ENCODE results near the gene ANKRD13A. TPM values are rescaled to one million over a fixed set of nuclear protein-coding genes. Genes with fewer than 3 reads are reported as not detected.
A peak's percentile ranks its signal among the peaks of the same experiment; 100 is the strongest.

The ANKRD13A gene
- total and polyA plus RNA-seq, 5 donors from 2014 or later: 36.6 to 71.0 (median 41.8) TPM

- no peaks in the 10 kb centered on the region for H3K9me3 Mint-ChIP-seq
- H3K4me3 Mint-ChIP-seq: peak overlapping the region; percentile 93 to 98 (median 98)
- H3K36me3 Mint-ChIP-seq: peaks cover 15% of the 10 kb centered on the region
- Histone ChIP-seq H3K27ac (ENCODE audit: insufficient read depth, low read length, poor library complexity, severe bottlenecking) (peak overlapping the region; percentile 88), H3K4me3 (ENCODE audit: low read depth, low read length) (peak overlapping the region; percentile 99), H3K36me3 (ENCODE audit: control insufficient read depth, insufficient read depth, low read length) (peaks cover 22% of the 10 kb centered on the region), H3K4me1 (ENCODE audit: control insufficient read depth, insufficient read depth, low read length, poor library complexity, severe bottlenecking) (peaks cover 45% of the 10 kb centered on the region), H3K27me3 (ENCODE audit: control insufficient read depth, insufficient read depth, low read length) (no peaks in the 10 kb centered on the region), H3K9me3 (ENCODE audit: control insufficient read depth in 2 of 2, low read length in 2 of 2) (no peaks in the 10 kb centered on the region)
- peak overlapping the region; percentile 96 to 97 (median 96) for H3K27ac Mint-ChIP-seq
- H3K4me1 Mint-ChIP-seq: peaks cover 27 to 79% (median 51%) of the 10 kb centered on the region in 4 donors
- no peaks in the 10 kb centered on the region for H3K27me3 Mint-ChIP-seq
- ATAC-seq (ENCODE audit: low read depth in 2 of 2): peak in 1 of 2 donors; percentile 19
- peak in 1 of 3 donors; percentile 57 for DNase-seq
Measured at GRCh38 chr12:109994401-109995175, 4.6 kb upstream of the ANKRD13A start.

GRCh38 chr12:109995361-109995685 is 3.9 kb upstream of the ANKRD13A start:
- Mint-ChIP-seq H3K36me3 (peaks cover 11% of the 10 kb centered on the region), H3K4me1 (peaks cover 27 to 79% (median 51%) of the 10 kb centered on the region in 4 donors), H3K4me3 (peak overlapping the region; percentile 93 to 98 (median 98)), H3K9me3 (no peaks in the 10 kb centered on the region), H3K27me3 (no peaks in the 10 kb centered on the region), H3K27ac (peak overlapping the region; percentile 96 to 97 (median 96))
- no peak for DNase-seq
- Histone ChIP-seq H3K36me3 (ENCODE audit: control insufficient read depth, insufficient read depth, low read length) (peaks cover 15% of the 10 kb centered on the region), H3K9me3 (ENCODE audit: control insufficient read depth in 2 of 2, low read length in 2 of 2) (no peaks in the 10 kb centered on the region), H3K27ac (ENCODE audit: insufficient read depth, low read length, poor library complexity, severe bottlenecking) (peak overlapping the region; percentile 88), H3K4me1 (ENCODE audit: control insufficient read depth, insufficient read depth, low read length, poor library complexity, severe bottlenecking) (peaks cover 46% of the 10 kb centered on the region), H3K4me3 (ENCODE audit: low read depth, low read length) (peak overlapping the region; percentile 99), H3K27me3 (ENCODE audit: control insufficient read depth, insufficient read depth, low read length) (no peaks in the 10 kb centered on the region)
- no peak for ATAC-seq (ENCODE audit: low read depth in 2 of 2)

- Mint-ChIP-seq H3K4me1 (peaks cover 28 to 79% (median 54%) of the 10 kb centered on the region in 4 donors), H3K4me3 (peak within 1 kb of the TSS; percentile 93 to 99 (median 98)), H3K9me3 (no peaks in the 10 kb centered on the region), H3K27ac (peak within 1 kb of the TSS; percentile 96 to 97 (median 96)), H3K27me3 (no peaks in the 10 kb centered on the region), H3K36me3 (peaks cover 7% of the 10 kb centered on the region)
- ATAC-seq (ENCODE audit: low read depth in 2 of 2) (peak; percentile 78), DNase-seq (peak; percentile 92 to 98 (median 93))
- Histone ChIP-seq H3K9me3 (ENCODE audit: control insufficient read depth in 2 of 2, low read length in 2 of 2) (no peaks in the 10 kb centered on the region), H3K4me1 (ENCODE audit: control insufficient read depth, insufficient read depth, low read length, poor library complexity, severe bottlenecking) (peaks cover 49% of the 10 kb centered on the region), H3K36me3 (ENCODE audit: control insufficient read depth, insufficient read depth, low read length) (peaks cover 9% of the 10 kb centered on the region), H3K27me3 (ENCODE audit: control insufficient read depth, insufficient read depth, low read length) (no peaks in the 10 kb centered on the region), H3K4me3 (ENCODE audit: low read depth, low read length) (peak within 1 kb of the TSS; percentile 99), H3K27ac (ENCODE audit: insufficient read depth, low read length, poor library complexity, severe bottlenecking) (peak within 1 kb of the TSS; percentile 88)
Measured at GRCh38 chr12:109995686-109996482, 3.3 kb upstream of the ANKRD13A start, which contains the start of gene GIT2. Gene GIT2, minus strand, starts transcription at chr12:109996368. Its CDS starts 144 bp downstream, at chr12:109996224.

GRCh38 chr12:109996483-109996853 is 2.8 kb upstream of the ANKRD13A start:
- Mint-ChIP-seq H3K9me3 (no peaks in the 10 kb centered on the region), H3K27ac (peak overlapping the region; percentile 89 to 96 (median 93)), H3K4me3 (peak overlapping the region; percentile 84 to 97 (median 92)), H3K36me3 (peaks cover 3% of the 10 kb centered on the region), H3K4me1 (peaks cover 28 to 80% (median 52%) of the 10 kb centered on the region in 4 donors), H3K27me3 (no peaks in the 10 kb centered on the region)
- peaks cover 55% of the 10 kb centered on the region for H3K4me1 ChIP-seq (ENCODE audit: control insufficient read depth, insufficient read depth, low read length, poor library complexity, severe bottlenecking)
- H3K4me3 ChIP-seq (ENCODE audit: low read depth, low read length): peak overlapping the region; percentile 94
- ATAC-seq (ENCODE audit: low read depth in 2 of 2) (no peak), DNase-seq (no peak)
- no peaks in the 10 kb centered on the region for H3K27me3 ChIP-seq (ENCODE audit: control insufficient read depth, insufficient read depth, low read length)
- no peaks in the 10 kb centered on the region for H3K9me3 ChIP-seq (ENCODE audit: control insufficient read depth in 2 of 2, low read length in 2 of 2)
- peak overlapping the region; percentile 88 for H3K27ac ChIP-seq (ENCODE audit: insufficient read depth, low read length, poor library complexity, severe bottlenecking)
- peaks cover 5% of the 10 kb centered on the region for H3K36me3 ChIP-seq (ENCODE audit: control insufficient read depth, insufficient read depth, low read length)

DNA sequence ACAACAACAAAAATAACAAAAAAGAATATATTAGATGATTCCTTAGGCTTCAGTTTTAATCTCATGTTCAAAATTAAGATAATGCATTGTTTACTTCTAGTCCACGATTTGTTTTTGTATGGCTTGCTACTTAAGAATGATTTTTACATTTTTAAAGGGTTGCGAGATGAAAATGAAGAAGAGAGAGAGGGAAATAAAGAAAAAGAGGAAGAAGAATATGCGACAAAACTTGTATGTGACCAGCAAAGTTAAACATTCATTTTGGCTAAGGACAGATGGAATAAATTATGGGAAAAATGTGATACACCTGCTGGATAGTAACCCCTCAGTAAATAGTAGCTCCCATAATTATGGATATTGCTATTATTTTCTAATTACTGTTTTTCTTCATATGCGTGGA is 1.8 kb upstream of the ANKRD13A start:
- Mint-ChIP-seq H3K36me3 (no peaks in the 10 kb centered on the region), H3K9me3 (no peaks in the 10 kb centered on the region), H3K27me3 (no peaks in the 10 kb centered on the region), H3K27ac (peak overlapping the region; percentile 2 to 97 (median 76)), H3K4me3 (peak overlapping the region; percentile 90 to 99 (median 94)), H3K4me1 (peaks cover 27 to 82% (median 55%) of the 10 kb centered on the region in 4 donors)
- DNase-seq (no peak), ATAC-seq (ENCODE audit: low read depth in 2 of 2) (no peak)
- H3K27me3 ChIP-seq (ENCODE audit: control insufficient read depth, insufficient read depth, low read length): no peaks in the 10 kb centered on the region
- no peaks in the 10 kb centered on the region for H3K36me3 ChIP-seq (ENCODE audit: control insufficient read depth, insufficient read depth, low read length)
- H3K9me3 ChIP-seq (ENCODE audit: control insufficient read depth in 2 of 2, low read length in 2 of 2): no peaks in the 10 kb centered on the region
- H3K4me1 ChIP-seq (ENCODE audit: control insufficient read depth, insufficient read depth, low read length, poor library complexity, severe bottlenecking): peaks cover 59% of the 10 kb centered on the region
- H3K4me3 ChIP-seq (ENCODE audit: low read depth, low read length): no peak overlapping the region
- no peak overlapping the region for H3K27ac ChIP-seq (ENCODE audit: insufficient read depth, low read length, poor library complexity, severe bottlenecking)

DNA sequence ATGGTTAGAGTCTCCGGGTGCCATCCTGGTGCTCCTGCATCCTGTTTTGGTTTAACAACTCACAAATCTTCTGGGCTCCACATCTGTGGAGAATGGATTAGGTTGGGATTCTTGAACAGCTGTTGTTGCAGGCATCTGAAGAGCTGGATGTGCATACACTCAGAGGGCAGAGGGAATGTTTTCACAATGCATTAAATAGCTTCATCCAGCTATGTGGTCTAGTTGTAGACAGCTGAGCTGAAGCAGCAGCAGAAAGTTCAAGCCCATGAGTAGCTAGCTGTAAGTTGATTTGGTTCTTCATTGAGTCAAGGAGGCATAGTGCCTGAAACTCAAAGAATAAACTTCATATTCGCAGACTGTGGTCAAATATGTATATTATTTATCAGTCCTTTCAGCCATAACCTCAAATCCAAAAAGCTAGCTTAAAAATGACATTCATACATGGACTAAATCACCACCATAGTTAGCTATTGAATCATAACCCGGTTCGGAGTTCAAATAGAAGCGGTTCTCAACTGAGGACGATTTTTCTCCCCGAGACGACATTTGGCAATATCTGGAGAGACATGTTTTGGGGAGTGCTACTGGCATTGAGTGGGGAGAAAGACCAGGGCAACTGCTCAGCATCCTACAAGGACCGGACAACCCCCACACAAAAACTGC is 858 bp upstream of the ANKRD13A start:
- no peaks in the 10 kb centered on the region for H3K9me3 ChIP-seq (ENCODE audit: control insufficient read depth in 2 of 2, low read length in 2 of 2)
- DNase-seq: peak in 1 of 3 donors; percentile 17
- Mint-ChIP-seq H3K9me3 (no peaks in the 10 kb centered on the region), H3K4me3 (peak overlapping the region; percentile 86 to 99 (median 94)), H3K27ac (peak overlapping the region; percentile 97 to 99 (median 99)), H3K27me3 (no peaks in the 10 kb centered on the region), H3K36me3 (no peaks in the 10 kb centered on the region), H3K4me1 (peaks cover 27 to 84% (median 58%) of the 10 kb centered on the region in 4 donors)
- peak overlapping the region; percentile 66 for H3K27ac ChIP-seq (ENCODE audit: insufficient read depth, low read length, poor library complexity, severe bottlenecking)
- no peak for ATAC-seq (ENCODE audit: low read depth in 2 of 2)
- peaks cover 52% of the 10 kb centered on the region for H3K4me1 ChIP-seq (ENCODE audit: control insufficient read depth, insufficient read depth, low read length, poor library complexity, severe bottlenecking)
- no peaks in the 10 kb centered on the region for H3K27me3 ChIP-seq (ENCODE audit: control insufficient read depth, insufficient read depth, low read length)
- peak overlapping the region; percentile 90 for H3K4me3 ChIP-seq (ENCODE audit: low read depth, low read length)
- peaks cover 7% of the 10 kb centered on the region for H3K36me3 ChIP-seq (ENCODE audit: control insufficient read depth, insufficient read depth, low read length)

DNA sequence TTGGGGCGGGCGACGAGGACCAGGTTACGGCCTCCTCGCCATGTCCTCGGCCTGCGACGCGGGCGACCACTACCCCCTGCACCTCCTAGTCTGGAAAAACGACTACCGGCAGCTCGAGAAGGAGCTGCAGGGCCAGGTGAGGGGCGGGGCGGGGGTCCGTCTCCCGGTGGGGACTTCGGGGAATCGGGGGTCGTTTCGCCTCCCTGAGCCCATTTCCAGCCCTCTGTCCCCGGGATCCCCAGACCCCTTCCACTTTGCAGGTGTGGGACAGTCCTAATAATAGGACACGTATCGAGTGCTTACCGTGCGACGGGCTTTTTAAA is 380 bp downstream of the ANKRD13A start:
- H3K4me3 Mint-ChIP-seq: peak overlapping the region; percentile 98 to 100 (median 99)
- H3K9me3 Mint-ChIP-seq: no peaks in the 10 kb centered on the region
- peaks cover 21 to 84% (median 58%) of the 10 kb centered on the region in 4 donors for H3K4me1 Mint-ChIP-seq
- H3K4me1 ChIP-seq (ENCODE audit: control insufficient read depth, insufficient read depth, low read length, poor library complexity, severe bottlenecking): peaks cover 49% of the 10 kb centered on the region
- H3K36me3 Mint-ChIP-seq: no peaks in the 10 kb centered on the region
- peak overlapping the region; percentile 83 for H3K4me3 ChIP-seq (ENCODE audit: low read depth, low read length)
- peak overlapping the region; percentile 66 to 96 (median 94) for H3K27ac Mint-ChIP-seq
- no peaks in the 10 kb centered on the region for H3K27me3 ChIP-seq (ENCODE audit: control insufficient read depth, insufficient read depth, low read length)
- H3K27me3 Mint-ChIP-seq: no peaks in the 10 kb centered on the region
- no peaks in the 10 kb centered on the region for H3K9me3 ChIP-seq (ENCODE audit: control insufficient read depth in 2 of 2, low read length in 2 of 2)
- peak overlapping the region; percentile 49 for H3K27ac ChIP-seq (ENCODE audit: insufficient read depth, low read length, poor library complexity, severe bottlenecking)
- no peak for ATAC-seq (ENCODE audit: low read depth in 2 of 2)
- H3K36me3 ChIP-seq (ENCODE audit: control insufficient read depth, insufficient read depth, low read length): peaks cover 7% of the 10 kb centered on the region
- DNase-seq: peak in 1 of 3 donors; percentile 22

Data from CD4-positive, CD25-positive, alpha-beta regulatory T cell (primary cell).